SK-N-SH treated with all-trans-retinoic acid at 6 μM for 48 hours (cell line): ENCODE results near the gene ZNF610.
A peak's percentile ranks its signal among the peaks of the same experiment; 100 is the strongest.
"Not testable (repeated sequence)": the region's sequence is repeated elsewhere in the genome, so short reads cannot be mapped to it uniquely, and the experiment has no call there.

ENCODE experiments used
- ATAC-seq: fragments of 200-7000 bp; cut with Tn5 transposase; 3 replicates; pipeline ENCODE4 v1.9.1; 2020; ENCODE audit warnings: mild to moderate bottlenecking, moderate library complexity
- CREB5 ChIP-seq: fragments of 250-450 bp; sonication (Bioruptor Pico); IDR thresholded peaks from 2 replicates; pipeline ENCODE4 v1.5.1; 2020; ENCODE audit warnings: low read depth, mild to moderate bottlenecking, moderate library complexity
- CSDC2 ChIP-seq: fragments of 250-450 bp; sonication (Bioruptor Pico); IDR thresholded peaks from 2 replicates; pipeline ENCODE4 v1.5.0; 2020; ENCODE audit warnings: mild to moderate bottlenecking, moderate library complexity
- CSRNP3 ChIP-seq: fragments of 250-450 bp; sonication (Bioruptor Pico); IDR thresholded peaks from 2 replicates; pipeline ENCODE4 v1.5.1; 2021; ENCODE audit warnings: mild to moderate bottlenecking, moderate library complexity
- GLIS3 ChIP-seq: fragments of 250-450 bp; sonication (Bioruptor Pico); IDR thresholded peaks from 2 replicates; pipeline ENCODE4 v1.5.0; 2020; ENCODE audit warnings: mild to moderate bottlenecking, moderate library complexity
- ISL1 ChIP-seq: fragments of 250-450 bp; sonication (Bioruptor Pico); IDR thresholded peaks from 2 replicates; pipeline ENCODE4 v2.1.2; 2022; ENCODE audit warnings: mild to moderate bottlenecking, moderate library complexity
- OSR1 ChIP-seq: fragments of 250-450 bp; sonication (Bioruptor Pico); IDR thresholded peaks from 2 replicates; pipeline ENCODE4 v1.8.0; 2022; ENCODE audit warnings: moderate library complexity, mild to moderate bottlenecking, inconsistent platforms
- POU6F1 ChIP-seq: fragments of 250-450 bp; sonication (Bioruptor Pico); IDR thresholded peaks from 2 replicates; pipeline ENCODE4 v1.8.0; 2021; ENCODE audit warnings: low read depth, mild to moderate bottlenecking, moderate library complexity, borderline replicate concordance
- PPARA ChIP-seq: fragments of 250-450 bp; sonication (Bioruptor Pico); IDR thresholded peaks from 2 replicates; pipeline ENCODE4 v1.5.0; 2020; ENCODE audit warnings: mild to moderate bottlenecking, borderline replicate concordance
- SNAI2 ChIP-seq: fragments of 250-450 bp; sonication (Bioruptor Pico); IDR thresholded peaks from 2 replicates; pipeline ENCODE4 v1.5.0; 2020; ENCODE audit warnings: mild to moderate bottlenecking, moderate library complexity
- TOX ChIP-seq: fragments of 250-450 bp; sonication (Bioruptor Pico); IDR thresholded peaks from 2 replicates; pipeline ENCODE4 v1.8.0; 2021; ENCODE audit warnings: mild to moderate bottlenecking, moderate library complexity, borderline replicate concordance
- ZC3H10 ChIP-seq: fragments of 250-450 bp; sonication (Bioruptor Pico); IDR thresholded peaks from 2 replicates; pipeline ENCODE4 v1.5.1; 2021; ENCODE audit warnings: mild to moderate bottlenecking, moderate library complexity
- ZFP30 ChIP-seq: fragments of 450-650 bp; formaldehyde crosslinking; IDR thresholded peaks from 2 replicates; pipeline ENCODE4 v1.5.0; 2022; ENCODE audit warnings: mild to moderate bottlenecking, moderate library complexity
- ZNF70 ChIP-seq: fragments of 450-650 bp; formaldehyde crosslinking; IDR thresholded peaks from 2 replicates; pipeline ENCODE4 v1.5.0; 2020; ENCODE audit warnings: mild to moderate bottlenecking, moderate library complexity
- ZNF8 ChIP-seq: fragments of 450-650 bp; formaldehyde crosslinking; IDR thresholded peaks from 2 replicates; pipeline ENCODE4 v1.5.0; 2020; ENCODE audit warnings: mild to moderate bottlenecking, moderate library complexity
- TF ChIP-seq, protein P1 (sequence below): fragments of 250-450 bp; sonication (Bioruptor Pico); IDR thresholded peaks from 2 replicates; pipeline ENCODE4 v1.8.0; 2020; ENCODE audit warnings: mild to moderate bottlenecking, moderate library complexity, borderline replicate concordance
- TF ChIP-seq, protein P2 (sequence below): fragments of 250-450 bp; sonication (Bioruptor Pico); IDR thresholded peaks from 2 replicates; pipeline ENCODE4 v1.5.0; 2020; ENCODE audit warnings: mild to moderate bottlenecking, moderate library complexity

Gene ZNF610

DNA sequence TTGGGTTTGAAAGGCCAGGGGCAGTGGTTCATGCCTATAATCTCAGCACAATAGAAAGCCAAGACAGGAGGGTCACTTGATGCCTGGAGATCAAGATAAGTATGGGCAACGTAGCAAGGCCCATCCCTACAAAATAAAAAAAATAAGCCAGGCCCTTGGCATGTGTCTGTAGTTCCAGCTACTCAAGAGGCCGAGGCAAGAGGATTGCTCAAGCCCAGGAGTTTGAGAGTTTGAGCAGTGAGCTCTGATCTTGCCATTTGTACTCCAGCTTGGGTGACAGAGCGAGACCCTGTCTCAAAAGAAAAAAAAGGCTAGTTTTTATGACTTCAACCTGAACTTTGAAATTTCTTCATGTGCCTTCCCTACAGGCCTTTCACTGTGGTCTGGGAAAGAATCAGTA is 44.3 kb upstream of the ZNF610 start (continued):
- TF ChIP-seq, protein P1, sequence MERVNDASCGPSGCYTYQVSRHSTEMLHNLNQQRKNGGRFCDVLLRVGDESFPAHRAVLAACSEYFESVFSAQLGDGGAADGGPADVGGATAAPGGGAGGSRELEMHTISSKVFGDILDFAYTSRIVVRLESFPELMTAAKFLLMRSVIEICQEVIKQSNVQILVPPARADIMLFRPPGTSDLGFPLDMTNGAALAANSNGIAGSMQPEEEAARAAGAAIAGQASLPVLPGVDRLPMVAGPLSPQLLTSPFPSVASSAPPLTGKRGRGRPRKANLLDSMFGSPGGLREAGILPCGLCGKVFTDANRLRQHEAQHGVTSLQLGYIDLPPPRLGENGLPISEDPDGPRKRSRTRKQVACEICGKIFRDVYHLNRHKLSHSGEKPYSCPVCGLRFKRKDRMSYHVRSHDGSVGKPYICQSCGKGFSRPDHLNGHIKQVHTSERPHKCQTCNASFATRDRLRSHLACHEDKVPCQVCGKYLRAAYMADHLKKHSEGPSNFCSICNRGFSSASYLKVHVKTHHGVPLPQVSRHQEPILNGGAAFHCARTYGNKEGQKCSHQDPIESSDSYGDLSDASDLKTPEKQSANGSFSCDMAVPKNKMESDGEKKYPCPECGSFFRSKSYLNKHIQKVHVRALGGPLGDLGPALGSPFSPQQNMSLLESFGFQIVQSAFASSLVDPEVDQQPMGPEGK (CRISPR knock-in tag), result no peak
- TF ChIP-seq ZNF70 (CRISPR knock-in tag) (no peak), TOX (CRISPR knock-in tag) (no peak)

DNA sequence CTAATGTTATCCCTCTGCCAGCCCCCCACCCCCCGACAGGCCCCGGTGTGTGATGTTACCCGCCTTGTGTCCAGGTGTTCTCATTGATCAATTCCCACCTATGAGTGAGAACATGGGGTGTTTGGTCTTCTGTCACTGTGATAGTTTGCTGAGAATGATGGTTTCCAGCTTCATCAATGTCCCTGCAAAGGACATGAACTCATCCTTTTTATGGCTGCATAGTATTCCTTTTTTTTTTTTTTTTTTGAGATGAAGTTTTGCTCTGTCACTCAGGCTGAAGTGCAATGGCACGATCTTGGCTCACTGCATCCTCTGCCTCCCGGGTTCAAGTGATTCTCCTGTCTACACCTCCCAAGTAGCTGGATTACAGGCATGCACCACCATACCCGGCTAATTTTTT is 43.1 kb upstream of the ZNF610 start:
- not testable (repeated sequence) for ATAC-seq

- ATAC-seq, result peak; percentile 17
- TF ChIP-seq CSDC2 (CRISPR knock-in tag) (no peak), SNAI2 (CRISPR knock-in tag) (no peak), GLIS3 (CRISPR knock-in tag) (no peak), POU6F1 (no peak), ZNF8 (CRISPR knock-in tag) (no peak), ZNF70 (CRISPR knock-in tag) (no peak)
- TF ChIP-seq, protein P2, sequence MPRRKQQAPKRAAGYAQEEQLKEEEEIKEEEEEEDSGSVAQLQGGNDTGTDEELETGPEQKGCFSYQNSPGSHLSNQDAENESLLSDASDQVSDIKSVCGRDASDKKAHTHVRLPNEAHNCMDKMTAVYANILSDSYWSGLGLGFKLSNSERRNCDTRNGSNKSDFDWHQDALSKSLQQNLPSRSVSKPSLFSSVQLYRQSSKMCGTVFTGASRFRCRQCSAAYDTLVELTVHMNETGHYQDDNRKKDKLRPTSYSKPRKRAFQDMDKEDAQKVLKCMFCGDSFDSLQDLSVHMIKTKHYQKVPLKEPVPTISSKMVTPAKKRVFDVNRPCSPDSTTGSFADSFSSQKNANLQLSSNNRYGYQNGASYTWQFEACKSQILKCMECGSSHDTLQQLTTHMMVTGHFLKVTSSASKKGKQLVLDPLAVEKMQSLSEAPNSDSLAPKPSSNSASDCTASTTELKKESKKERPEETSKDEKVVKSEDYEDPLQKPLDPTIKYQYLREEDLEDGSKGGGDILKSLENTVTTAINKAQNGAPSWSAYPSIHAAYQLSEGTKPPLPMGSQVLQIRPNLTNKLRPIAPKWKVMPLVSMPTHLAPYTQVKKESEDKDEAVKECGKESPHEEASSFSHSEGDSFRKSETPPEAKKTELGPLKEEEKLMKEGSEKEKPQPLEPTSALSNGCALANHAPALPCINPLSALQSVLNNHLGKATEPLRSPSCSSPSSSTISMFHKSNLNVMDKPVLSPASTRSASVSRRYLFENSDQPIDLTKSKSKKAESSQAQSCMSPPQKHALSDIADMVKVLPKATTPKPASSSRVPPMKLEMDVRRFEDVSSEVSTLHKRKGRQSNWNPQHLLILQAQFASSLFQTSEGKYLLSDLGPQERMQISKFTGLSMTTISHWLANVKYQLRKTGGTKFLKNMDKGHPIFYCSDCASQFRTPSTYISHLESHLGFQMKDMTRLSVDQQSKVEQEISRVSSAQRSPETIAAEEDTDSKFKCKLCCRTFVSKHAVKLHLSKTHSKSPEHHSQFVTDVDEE (CRISPR knock-in tag), result no peak
Observed at GRCh38 chr19:52296400-52296772, 39.7 kb upstream of the ZNF610 start.

GRCh38 chr19:52296773-52297600 is 39.1 kb upstream of the ZNF610 start, which contains the start of gene ZNF480:
Gene ZNF480 (plus strand): TSS chr19:52297169. CDS start chr19:52300413, 3,244 bp downstream.
- peak; percentile 90 for ATAC-seq
- TF ChIP-seq ZC3H10, result no peak
- TF ChIP-seq ISL1 (CRISPR knock-in tag), result no peak
- TF ChIP-seq CREB5 (CRISPR knock-in tag), result no peak
- TF ChIP-seq ZFP30, result no peak
- TF ChIP-seq, protein P2 (CRISPR knock-in tag), result no peak
- no peak for TF ChIP-seq PPARA (CRISPR knock-in tag)
- TF ChIP-seq, protein P1 (CRISPR knock-in tag), result no peak
- no peak for TF ChIP-seq SNAI2 (CRISPR knock-in tag)
- TF ChIP-seq TOX (CRISPR knock-in tag), result no peak
- no peak for TF ChIP-seq ZNF8 (CRISPR knock-in tag)
- no peak for TF ChIP-seq OSR1 (CRISPR knock-in tag)
- TF ChIP-seq CSRNP3 (CRISPR knock-in tag), result no peak
